Left ventricle myocardium inferior (tissue), 1 donor: Measurements from ENCODE around the gene SAMM50. TPM values are rescaled to one million over a fixed set of nuclear protein-coding genes. Genes with fewer than 3 reads are reported as not detected.

ENCODE experiments used
- DNase-seq: peaks from one replicate; pipeline ENCODE4 v3.0.0-alpha.2; 2020
- H3K27ac ChIP-seq: fragments of 200-600 bp; replicated peaks from 2 replicates; pipeline ENCODE4 v1.8.0; 2021
- H3K27me3 ChIP-seq: fragments of 200-600 bp; 2 replicates; pipeline ENCODE4 v1.8.0; 2021; ENCODE audit warnings: low read depth
- H3K36me3 ChIP-seq: fragments of 200-600 bp; 2 replicates; pipeline ENCODE4 v1.8.0; 2021
- H3K4me1 ChIP-seq: fragments of 200-600 bp; 2 replicates; pipeline ENCODE4 v1.8.0; 2021
- H3K4me3 ChIP-seq: fragments of 200-600 bp; 2 replicates; pipeline ENCODE4 v1.8.0; 2021; ENCODE audit warnings: mild to moderate bottlenecking, moderate library complexity
- H3K9me3 ChIP-seq: fragments of 200-600 bp; replicated peaks from 2 replicates; pipeline ENCODE4 v1.8.0; 2021
- CTCF ChIP-seq: fragments of 200-600 bp; IDR thresholded peaks from 2 replicates; pipeline ENCODE4 v1.8.0; 2021; ENCODE audit warnings: antibody characterized with exemption, mild to moderate bottlenecking, borderline replicate concordance
- intact Hi-C: fragments of 100-400 bp; cut with micrococcal nuclease; formaldehyde crosslinking; loops from one replicate; pipeline ENCODE4 v1.11.0; 2022
- total RNA-seq: library from RNA; stranded (reverse); fragmentation: NEBNext Ultra II Directional; extraction: Animal tissue kit (Norgen Biotek cat#: 25700); gene quantifications from one replicate; pipeline ENCODE4 v1.2.1, GENCODE V29; 2021
- donor health status: DM: no; HTN: yes; CAD: no; lungs with severe emphysema.

The SAMM50 gene
- total RNA-seq, 1 donor from 2014 or later: 72.0 TPM

GRCh38 chr22:44026630-44027511 lies 71.6 kb downstream of the SAMM50 start:
- DNase-seq: peak; percentile 84
- Histone ChIP-seq H3K27ac (peak overlapping the region; percentile 98), H3K9me3 (no peaks in the 10 kb centered on the region), H3K27me3 (no peaks in the 10 kb centered on the region), H3K4me1 (peaks cover 95% of the 10 kb centered on the region), H3K4me3 (peak overlapping the region; percentile 80), H3K36me3 (no peaks in the 10 kb centered on the region)
- TF ChIP-seq CTCF: no peak
- intact Hi-C loops: no loop called here

GRCh38 chr22:44028091-44028490 lies 72.8 kb downstream of the SAMM50 start:
- no peak for TF ChIP-seq CTCF
- DNase-seq: no peak
- Histone ChIP-seq H3K36me3 (no peaks in the 10 kb centered on the region), H3K27ac (peak overlapping the region; percentile 98), H3K4me1 (peaks cover 95% of the 10 kb centered on the region), H3K4me3 (no peak overlapping the region), H3K9me3 (no peaks in the 10 kb centered on the region), H3K27me3 (no peaks in the 10 kb centered on the region)
- intact Hi-C loops: no loop called here

GRCh38 chr22:44029069-44029468 lies 73.8 kb downstream of the SAMM50 start:
- no peak for DNase-seq
- H3K4me1 ChIP-seq: peaks cover 96% of the 10 kb centered on the region
- H3K27ac ChIP-seq: peak overlapping the region; percentile 98
- TF ChIP-seq CTCF: no peak
- H3K9me3 ChIP-seq: no peaks in the 10 kb centered on the region
- no peak overlapping the region for H3K4me3 ChIP-seq
- no peaks in the 10 kb centered on the region for H3K27me3 ChIP-seq
- H3K36me3 ChIP-seq: no peaks in the 10 kb centered on the region
- intact Hi-C loops: no loop called here

- Histone ChIP-seq H3K4me3 (no peak overlapping the region), H3K4me1 (peaks cover 98% of the 10 kb centered on the region), H3K27me3 (no peaks in the 10 kb centered on the region), H3K27ac (peak overlapping the region; percentile 98), H3K36me3 (no peaks in the 10 kb centered on the region), H3K9me3 (no peaks in the 10 kb centered on the region)
- intact Hi-C loops: no loop called here
- no peak for TF ChIP-seq CTCF
- no peak for DNase-seq
Measured at GRCh38 chr22:44030051-44030701, 74.9 kb downstream of the SAMM50 start.

- Histone ChIP-seq H3K4me1 (peaks cover 93% of the 10 kb centered on the region), H3K27ac (peak overlapping the region; percentile 98), H3K27me3 (no peaks in the 10 kb centered on the region), H3K4me3 (no peak overlapping the region), H3K36me3 (no peaks in the 10 kb centered on the region), H3K9me3 (no peaks in the 10 kb centered on the region)
- intact Hi-C loops: no loop called here
- TF ChIP-seq CTCF: no peak
- DNase-seq: no peak
Measured at GRCh38 chr22:44030702-44031082, 75.5 kb downstream of the SAMM50 start.
